Smooth muscle cell (in vitro differentiated cells): ENCODE measurements around the gene CETP. TPM values are rescaled to one million over a fixed set of nuclear protein-coding genes. Genes with fewer than 3 reads are reported as not detected.
A peak's percentile ranks its signal among the peaks of the same experiment; 100 is the strongest.

Source experiments
- DNase-seq: peaks from one replicate; lab custom pipeline; 2025; ENCODE audit not compliant: unreplicated experiment; lab: John Stamatoyannopoulos, UW
- H2AFZ ChIP-seq: fragments of 200-600 bp; sonication (generic); 2 replicates; pipeline ENCODE4 v1.6.0; 2016; ENCODE audit warnings: antibody characterized with exemption, low read depth, mild to moderate bottlenecking
- H3F3A ChIP-seq: fragments of 200-600 bp; sonication (generic); 2 replicates; pipeline ENCODE4 v1.6.0; 2017; ENCODE audit warnings: antibody characterized with exemption, low read depth
- H3K27ac ChIP-seq: fragments of 200-600 bp; sonication (generic); 2 replicates; pipeline ENCODE4 v1.5.1; 2016; ENCODE audit warnings: low read depth, mild to moderate bottlenecking
- H3K27me3 ChIP-seq: fragments of 200-600 bp; sonication (generic); 2 replicates; pipeline ENCODE4 v1.6.1; 2016; ENCODE audit warnings: low read depth, mild to moderate bottlenecking
- H3K36me3 ChIP-seq: fragments of 200-600 bp; sonication (generic); 2 replicates; pipeline ENCODE4 v1.5.1; 2016; ENCODE audit warnings: low read depth
- H3K4me1 ChIP-seq: fragments of 200-600 bp; sonication (generic); 2 replicates; pipeline ENCODE4 v1.5.1; 2016; ENCODE audit warnings: low read depth
- H3K4me2 ChIP-seq: fragments of 200-600 bp; sonication (generic); 2 replicates; pipeline ENCODE4 v1.6.0; 2016; ENCODE audit warnings: mild to moderate bottlenecking
- H3K4me3 ChIP-seq: fragments of 200-600 bp; sonication (generic); 2 replicates; pipeline ENCODE4 v1.5.1; 2016; ENCODE audit warnings: mild to moderate bottlenecking
- H3K79me2 ChIP-seq: fragments of 200-600 bp; sonication (generic); 2 replicates; pipeline ENCODE4 v1.6.0; 2016; ENCODE audit warnings: low read depth, mild to moderate bottlenecking
- H3K9ac ChIP-seq: fragments of 200-600 bp; sonication (generic); 2 replicates; pipeline ENCODE4 v1.6.0; 2016; ENCODE audit warnings: low read depth
- H3K9me3 ChIP-seq: fragments of 200-600 bp; sonication (generic); replicated peaks from 2 replicates; pipeline ENCODE4 v1.5.1; 2016; ENCODE audit warnings: low read depth
- H4K20me1 ChIP-seq: fragments of 200-600 bp; sonication (generic); 2 replicates; pipeline ENCODE4 v1.6.0; 2016; ENCODE audit warnings: low read depth
- CTCF ChIP-seq: fragments of 200-600 bp; sonication (generic); IDR thresholded peaks from 2 replicates; pipeline ENCODE4 v1.5.1; 2017; ENCODE audit warnings: borderline replicate concordance, mild to moderate bottlenecking, antibody characterized with exemption; ENCODE audit not compliant: insufficient read depth, poor library complexity, severe bottlenecking
- WGBS: methylation state at CpG from one replicate; pipeline ENCODE4 v1.1.7; 2016; ENCODE audit warnings: low lambda C conversion rate; 5-methylcytosine and 5-hydroxymethylcytosine counted together
- polyA plus RNA-seq: library from polyadenylated mRNA; unstranded; fragments of >200 nt; fragmentation: Nextera tagmentation; extraction: Ambion mirVana; gene quantifications from 2 replicates; pipeline ENCODE4 v1.2.1, GENCODE V29; 2016
- total RNA-seq: library from RNA; depleted of rRNA; stranded (reverse); fragments of >200 nt; gene quantifications from 2 replicates; pipeline ENCODE4 v1.2.3, GENCODE V29; 2014

Gene CETP
- total and polyA plus RNA-seq, 2 experiments from 2014 or later = not detected

DNA sequence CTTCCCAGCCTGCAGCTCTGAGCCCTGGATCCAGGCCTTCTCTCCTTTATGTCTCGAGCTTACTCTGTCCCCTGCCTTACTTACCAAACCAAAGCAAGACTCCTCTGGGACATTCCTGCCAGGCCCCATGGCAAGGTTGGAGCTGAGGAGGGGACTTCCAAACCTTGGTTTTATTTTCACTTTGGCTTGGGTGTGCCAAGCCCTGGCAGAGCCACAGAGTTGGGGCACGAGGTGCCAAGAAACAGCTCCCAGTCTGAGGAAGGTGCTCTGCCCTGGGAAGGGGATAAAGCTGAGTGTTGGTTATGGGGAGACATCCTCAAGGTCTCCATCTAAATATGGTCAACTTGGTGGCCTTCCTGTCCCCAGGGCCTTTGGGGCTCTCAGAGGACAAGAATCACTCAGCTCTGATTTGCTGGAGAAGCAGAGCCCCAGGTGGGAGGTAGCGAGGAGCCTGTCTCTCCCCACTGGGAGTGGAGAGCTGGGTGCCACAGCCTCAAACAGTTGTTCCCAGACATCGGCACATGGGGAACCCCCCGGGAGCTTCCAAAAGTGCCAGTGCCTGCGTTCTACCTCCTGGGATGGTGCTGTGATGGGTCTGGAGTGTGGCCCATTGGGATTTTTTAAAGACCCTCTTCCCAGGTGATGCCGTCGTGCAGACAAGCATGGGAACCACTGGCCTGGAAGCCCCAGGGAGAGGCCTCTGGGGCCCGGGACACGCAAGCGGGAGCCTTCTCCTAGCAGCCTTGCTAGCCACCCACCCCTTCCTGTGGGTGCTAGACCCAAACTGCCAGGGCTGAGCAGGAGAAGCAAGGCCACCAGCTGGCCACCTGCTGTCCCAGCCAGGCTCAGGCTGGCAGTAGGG lies 37.9 kb downstream of the CETP start:
- H2AFZ ChIP-seq = no peak overlapping the region
- no peaks in the 10 kb centered on the region for H4K20me1 ChIP-seq
- H3K4me2 ChIP-seq = peak overlapping the region; percentile 55
- no peak for TF ChIP-seq CTCF
- no peaks in the 10 kb centered on the region for H3K36me3 ChIP-seq
- H3K4me3 ChIP-seq = no peak overlapping the region
- peak overlapping the region; percentile 73 for H3K27ac ChIP-seq
- WGBS = 88% methylated on average over 11 of the region's 11 CpGs
- no peaks in the 10 kb centered on the region for H3K4me1 ChIP-seq
- no peak overlapping the region for H3K9ac ChIP-seq
- H3K27me3 ChIP-seq = no peaks in the 10 kb centered on the region
- H3F3A ChIP-seq = no peaks in the 10 kb centered on the region
- H3K9me3 ChIP-seq = no peaks in the 10 kb centered on the region
- no peaks in the 10 kb centered on the region for H3K79me2 ChIP-seq
- DNase-seq = no peak

GRCh38 chr16:57000271-57001025 lies 38.7 kb downstream of the CETP start:
- Histone ChIP-seq H3K9ac (no peak overlapping the region), H3K4me1 (no peaks in the 10 kb centered on the region), H3K27ac (peak overlapping the region; percentile 73), H3K4me3 (no peak overlapping the region), H3F3A (no peaks in the 10 kb centered on the region), H4K20me1 (no peaks in the 10 kb centered on the region), H3K79me2 (no peaks in the 10 kb centered on the region), H3K36me3 (no peaks in the 10 kb centered on the region), H3K4me2 (peak overlapping the region; percentile 55), H3K27me3 (no peaks in the 10 kb centered on the region), H2AFZ (no peak overlapping the region), H3K9me3 (no peaks in the 10 kb centered on the region)
- DNase-seq = no peak
- 47% methylated on average over 5 of the region's 5 CpGs for WGBS
- no peak for TF ChIP-seq CTCF

GRCh38 chr16:57001026-57001679 lies 39.4 kb downstream of the CETP start:
- Histone ChIP-seq H3K36me3 (no peaks in the 10 kb centered on the region), H2AFZ (no peak overlapping the region), H3K4me3 (no peak overlapping the region), H3F3A (no peaks in the 10 kb centered on the region), H3K79me2 (no peaks in the 10 kb centered on the region), H3K4me2 (no peak overlapping the region), H3K27me3 (no peaks in the 10 kb centered on the region), H4K20me1 (no peaks in the 10 kb centered on the region), H3K9me3 (no peaks in the 10 kb centered on the region), H3K27ac (peak overlapping the region; percentile 73), H3K9ac (no peak overlapping the region), H3K4me1 (no peaks in the 10 kb centered on the region)
- TF ChIP-seq CTCF = no peak
- WGBS = 92% methylated on average over 8 of the region's 8 CpGs
- DNase-seq = no peak
